ENCODE results near the gene EEF2K.
"Not testable (repeated sequence)": the region's sequence is repeated elsewhere in the genome, so short reads cannot be mapped to it uniquely, and the experiment has no call there.

Gene EEF2K

DNA sequence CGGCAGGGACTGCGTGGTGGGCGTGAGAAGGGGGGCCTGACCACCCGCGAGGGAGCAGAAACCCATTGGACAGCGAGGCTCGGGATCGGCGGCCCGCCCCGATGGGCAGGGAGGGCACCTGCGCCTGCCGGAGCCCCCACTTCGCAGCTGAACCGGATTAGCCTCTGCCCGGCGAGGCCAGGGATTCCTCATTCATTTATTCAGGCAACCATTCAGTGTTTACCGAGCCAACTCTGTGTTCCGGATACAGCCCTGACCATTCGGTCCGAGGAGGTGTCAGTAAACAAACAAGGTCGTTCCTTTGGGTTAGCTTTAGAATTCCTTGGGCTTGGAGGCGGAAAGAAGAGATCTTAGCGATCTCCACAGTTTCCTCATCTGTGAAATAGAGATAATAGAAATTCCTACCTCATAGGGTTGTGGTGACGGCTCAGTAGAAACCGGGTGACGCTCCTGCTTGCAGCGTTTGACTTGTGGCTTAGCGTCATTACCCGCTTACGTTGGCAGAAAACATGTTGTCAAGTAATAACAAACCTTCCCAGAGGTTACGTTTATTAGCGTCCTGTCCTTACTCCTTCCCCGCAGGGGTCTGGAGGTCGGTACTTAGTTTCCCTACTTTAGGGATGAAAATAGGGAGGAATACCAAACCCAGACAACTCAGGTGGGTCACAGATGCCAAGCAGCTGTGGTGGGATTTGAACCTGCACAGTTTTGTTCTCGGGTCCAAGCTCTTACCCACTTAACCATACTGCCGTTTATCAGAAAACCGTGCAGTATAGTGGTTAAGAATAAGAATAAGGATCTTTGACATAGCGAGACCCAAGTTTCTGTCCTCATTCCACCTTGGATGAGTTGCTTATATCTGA, 92.0 kb downstream of the EEF2K start:
- DNase-seq = peak; percentile 49 to 70

- no peak for DNase-seq
These were observed 93.0 kb downstream of the EEF2K start for GRCh38 chr16:22299036-22299435.

DNA sequence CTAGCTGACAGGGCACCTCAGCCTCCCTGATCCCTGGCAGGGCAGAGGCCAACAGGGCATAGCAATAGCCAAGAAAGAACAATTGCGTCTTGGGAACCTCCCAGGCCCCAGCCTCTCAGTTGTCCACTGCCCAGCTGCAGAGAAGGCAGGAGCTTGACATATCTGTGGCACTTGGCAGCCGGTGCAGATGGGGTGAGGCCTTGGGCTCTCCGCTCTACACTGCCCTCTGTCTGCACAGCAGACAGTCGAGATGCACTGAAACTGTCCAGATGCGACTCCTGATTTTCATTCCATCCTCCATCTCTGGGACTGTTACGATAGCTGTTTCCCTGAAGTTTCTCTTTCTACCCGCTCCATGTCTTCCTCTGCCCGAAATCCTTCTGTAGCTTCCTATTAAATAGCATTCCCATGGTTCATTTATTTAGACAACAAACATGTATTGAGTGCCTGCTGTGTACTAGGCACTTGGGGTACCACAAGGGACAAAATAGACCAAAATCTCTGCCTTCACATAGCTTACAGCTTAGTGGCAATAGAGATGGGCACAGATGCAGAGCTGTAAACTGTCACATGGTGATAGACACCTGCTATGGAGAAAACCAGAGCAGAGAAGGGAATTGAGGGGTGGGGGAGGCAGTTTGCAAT, 94.5 kb downstream of the EEF2K start:
- peak; percentile 17 to 31 for DNase-seq

- not testable (repeated sequence) for DNase-seq
These were observed 95.3 kb downstream of the EEF2K start for GRCh38 chr16:22301423-22301822.

GRCh38 chr16:22302776-22303363, 96.8 kb downstream of the EEF2K start:
- no peak for DNase-seq

- DNase-seq = no peak
These were observed 98.3 kb downstream of the EEF2K start for GRCh38 chr16:22304411-22304810.

GRCh38 chr16:22306788-22307187, 100.7 kb downstream of the EEF2K start:
- no peak for DNase-seq

DNA sequence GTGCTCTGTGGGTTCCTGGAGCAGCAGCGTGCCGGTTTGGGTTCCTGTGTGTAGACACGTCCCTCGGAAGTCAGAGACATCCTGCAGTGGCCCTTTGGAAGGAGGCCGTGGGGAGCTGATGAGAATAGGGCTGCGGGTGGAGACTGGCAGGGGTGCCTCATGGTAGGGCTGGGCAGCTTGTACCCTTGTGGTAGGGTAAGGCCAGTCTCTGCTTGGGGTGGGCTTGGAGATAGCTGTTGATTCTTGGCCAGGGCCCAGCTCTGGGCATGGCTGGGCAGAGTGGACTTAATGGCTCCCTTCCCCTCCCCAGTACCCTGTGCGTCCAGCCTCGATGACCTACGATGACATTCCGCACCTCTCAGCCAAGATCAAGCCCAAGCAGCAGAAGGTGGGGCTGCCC, 101.8 kb downstream of the EEF2K start:
- DNase-seq = no peak

DNA sequence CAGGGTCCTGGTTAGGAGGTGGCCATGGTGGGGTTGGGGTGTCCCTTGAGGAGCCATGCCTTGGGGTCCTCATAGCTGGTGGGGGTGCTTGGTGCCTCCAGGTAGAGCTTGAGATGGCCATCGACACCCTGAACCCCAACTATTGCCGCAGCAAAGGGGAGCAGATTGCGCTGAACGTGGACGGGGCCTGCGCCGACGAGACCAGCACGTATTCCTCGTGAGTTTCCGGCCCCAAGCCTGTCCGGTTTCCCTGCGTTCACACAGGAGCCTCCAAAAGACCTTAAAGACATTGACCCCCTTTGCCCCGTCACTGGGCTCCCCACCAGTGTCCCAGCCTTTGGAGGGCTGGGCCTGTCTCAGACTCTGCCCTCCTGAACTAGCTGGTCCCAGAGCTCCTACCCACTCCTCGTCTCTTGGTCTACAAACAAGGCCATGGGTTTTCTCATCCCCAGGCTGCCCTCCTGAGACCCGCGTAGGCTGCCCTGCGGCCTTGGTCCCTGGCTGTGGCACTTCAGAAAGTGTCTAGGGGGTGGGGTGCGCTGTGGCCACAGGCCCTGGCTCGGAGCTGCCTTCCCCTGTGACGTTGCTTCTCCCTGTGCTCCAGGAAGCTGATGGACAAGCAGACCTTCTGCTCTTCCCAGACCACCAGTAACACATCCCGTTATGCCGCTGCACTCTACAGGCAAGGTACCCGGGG, 102.9 kb downstream of the EEF2K start:
- DNase-seq = no peak

DNA sequence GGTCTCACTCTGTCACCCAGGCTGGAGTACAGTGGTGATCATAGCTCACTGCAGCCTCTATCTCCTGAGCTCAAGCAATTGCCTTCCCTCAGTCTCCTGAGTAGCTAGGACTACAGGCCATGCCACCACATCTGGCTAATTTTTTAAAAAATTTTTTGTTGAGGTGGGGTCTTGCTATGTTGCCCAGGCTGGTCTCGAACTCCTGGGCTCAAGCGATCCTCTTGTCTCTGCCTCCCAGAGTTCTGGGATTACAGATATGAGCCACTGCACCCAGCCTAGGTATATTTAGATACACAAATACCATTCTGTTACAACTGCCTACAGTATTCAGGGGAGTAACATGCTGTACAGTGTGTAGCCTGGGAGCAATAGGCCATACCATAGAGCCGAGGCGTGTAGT, 105.4 kb downstream of the EEF2K start:
- DNase-seq = no peak

DNA sequence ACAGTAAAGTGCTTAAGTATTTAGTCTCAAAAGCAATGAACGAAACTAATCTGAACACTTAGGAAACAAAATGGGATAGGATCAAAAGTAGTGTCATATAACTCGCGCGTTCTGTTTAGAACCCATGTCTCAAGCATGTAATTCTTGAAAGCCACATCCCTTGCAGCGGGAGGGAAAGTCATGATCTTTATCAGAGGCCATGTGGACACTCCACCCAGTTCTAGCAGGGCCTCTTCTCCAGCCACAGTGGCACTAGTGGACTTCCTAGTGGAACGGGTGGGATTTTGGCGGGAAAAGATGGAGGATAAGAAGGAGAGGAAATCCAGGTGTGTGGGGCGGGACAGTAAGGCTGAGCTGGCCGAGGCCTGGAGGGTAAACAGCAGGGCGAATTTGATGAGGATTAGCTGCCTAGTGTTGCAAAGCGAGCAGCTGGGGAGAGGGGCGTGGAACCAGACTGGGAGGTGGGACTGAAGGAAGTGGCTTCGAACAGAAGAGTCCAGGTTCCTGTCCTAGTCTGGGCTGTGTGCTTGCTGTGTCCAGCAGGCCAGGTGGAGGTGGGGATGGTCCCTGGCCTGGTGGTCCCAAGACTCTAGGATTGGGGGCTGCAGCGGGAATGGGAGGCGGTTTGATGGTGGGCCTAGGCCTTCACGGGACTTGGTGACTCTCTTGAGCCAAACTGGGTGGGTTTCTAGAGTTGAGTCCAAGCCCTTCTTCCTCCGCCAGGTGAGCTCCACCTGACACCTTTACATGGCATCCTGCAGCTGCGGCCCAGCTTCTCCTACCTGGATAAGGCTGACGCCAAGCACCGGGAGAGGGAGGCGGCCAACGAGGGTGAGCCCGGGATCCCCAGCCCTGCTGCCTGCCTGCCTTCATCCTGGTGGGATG, 107.1 kb downstream of the EEF2K start:
- DNase-seq = no peak

DNA sequence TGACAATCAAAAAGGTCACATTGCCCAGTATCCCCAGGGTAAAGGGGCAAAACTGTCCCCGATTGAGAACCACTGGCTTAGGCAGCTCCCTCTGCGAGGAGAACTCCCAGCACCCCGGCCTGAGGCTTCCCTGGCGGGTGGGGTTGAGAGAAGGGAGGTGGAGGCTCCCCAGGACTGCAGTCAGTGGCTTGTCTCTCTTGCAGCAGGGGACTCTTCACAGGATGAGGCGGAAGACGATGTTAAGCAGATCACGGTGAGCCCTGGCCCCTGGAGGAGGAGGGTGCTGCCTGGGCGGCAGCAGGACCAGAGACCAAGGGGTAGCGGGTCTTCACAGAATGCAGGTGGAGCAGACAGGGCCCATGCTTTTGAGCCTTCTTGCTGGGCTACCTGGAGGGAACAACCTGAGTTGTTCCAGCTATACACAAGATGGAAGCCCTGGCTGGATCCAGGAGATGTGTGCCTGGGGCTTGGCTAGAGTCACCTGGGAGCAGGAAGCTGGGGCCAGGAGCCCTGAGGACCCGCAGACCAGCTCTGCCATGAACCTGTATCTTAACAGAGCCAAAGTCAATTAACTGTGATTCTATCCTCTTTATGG, 107.9 kb downstream of the EEF2K start:
- no peak for DNase-seq

DNA sequence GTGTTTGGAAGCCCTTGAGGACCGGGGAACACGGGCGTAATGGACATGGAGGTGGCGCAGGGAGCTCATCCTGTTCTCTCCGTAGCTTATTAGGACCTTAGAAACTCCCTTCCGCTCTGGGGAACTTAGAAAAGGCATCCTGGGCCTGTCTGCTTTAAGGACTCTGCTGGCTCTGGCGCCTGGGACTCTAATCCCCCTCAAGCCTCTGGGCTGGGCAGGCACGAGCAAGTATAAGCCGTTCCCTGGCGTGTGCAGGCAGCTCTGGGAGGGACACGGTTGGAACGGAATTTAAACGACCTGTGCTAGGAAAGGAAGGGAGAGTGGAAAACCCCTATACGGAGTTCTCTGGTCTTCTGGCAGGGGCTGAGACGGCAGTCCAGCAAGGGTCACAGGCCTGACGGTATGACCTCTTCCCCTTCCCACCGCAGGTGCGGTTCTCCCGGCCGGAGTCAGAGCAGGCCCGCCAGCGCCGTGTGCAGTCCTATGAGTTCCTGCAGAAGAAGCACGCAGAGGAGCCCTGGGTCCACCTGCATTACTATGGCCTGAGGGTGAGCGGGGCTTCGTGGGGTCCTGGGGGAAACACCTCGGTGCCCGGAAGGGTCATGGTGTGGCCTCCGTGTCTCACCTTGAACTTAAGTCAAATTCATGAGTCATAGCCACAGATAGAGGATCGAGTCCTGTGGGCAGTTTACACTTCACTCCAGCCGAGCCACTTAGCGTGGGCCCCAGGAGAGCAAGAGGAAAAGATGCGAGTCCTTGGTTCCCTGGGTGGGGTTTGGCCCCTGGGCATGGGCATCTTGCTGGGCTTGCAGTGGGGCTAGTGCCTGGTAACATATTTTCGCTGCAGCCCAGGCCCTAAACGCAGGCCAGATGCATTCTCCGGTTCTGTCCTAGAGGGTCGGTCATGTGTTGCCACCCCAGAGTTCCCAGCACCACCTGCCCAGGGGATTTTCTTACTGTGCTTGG, 108.9 kb downstream of the EEF2K start:
- no peak for DNase-seq

DNA sequence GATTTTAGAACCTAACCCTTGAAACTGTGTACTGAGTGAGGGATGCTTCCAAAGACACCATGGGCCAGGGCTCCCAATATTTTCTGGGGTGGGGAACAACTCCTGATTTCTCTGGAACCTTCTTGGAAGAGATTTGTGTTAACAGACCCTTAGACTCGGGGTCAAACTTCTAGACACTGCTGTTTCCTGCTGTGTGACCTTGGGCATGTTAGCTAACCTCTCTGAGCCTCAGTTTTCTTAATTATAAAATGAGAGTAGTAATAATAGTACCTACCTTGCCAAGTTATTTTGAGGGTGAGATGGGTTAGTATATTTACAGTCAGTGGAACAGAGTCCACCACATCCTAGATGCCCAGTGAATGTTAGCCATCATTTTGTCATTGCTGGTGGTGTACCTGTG, 109.9 kb downstream of the EEF2K start:
- DNase-seq = no peak

DNA sequence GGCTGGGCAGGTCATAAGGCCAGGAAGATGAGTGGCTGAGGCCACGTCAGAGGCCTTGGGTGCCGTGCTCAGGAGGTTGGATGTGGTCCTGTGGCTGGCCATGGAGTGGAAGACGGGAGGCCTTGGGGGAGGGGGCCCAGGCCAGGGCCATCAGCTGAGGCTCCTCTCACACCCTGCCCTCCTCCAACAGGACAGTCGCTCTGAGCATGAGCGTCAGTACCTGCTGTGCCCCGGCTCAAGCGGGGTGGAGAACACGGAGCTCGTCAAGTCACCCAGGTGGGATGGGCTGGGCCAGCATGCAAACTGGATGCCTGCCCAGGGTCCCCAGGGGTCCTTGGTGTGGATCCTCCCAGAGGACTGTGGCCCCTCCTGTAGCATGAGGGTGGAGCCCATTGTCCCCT, 110.3 kb downstream of the EEF2K start:
- DNase-seq = no peak

DNA sequence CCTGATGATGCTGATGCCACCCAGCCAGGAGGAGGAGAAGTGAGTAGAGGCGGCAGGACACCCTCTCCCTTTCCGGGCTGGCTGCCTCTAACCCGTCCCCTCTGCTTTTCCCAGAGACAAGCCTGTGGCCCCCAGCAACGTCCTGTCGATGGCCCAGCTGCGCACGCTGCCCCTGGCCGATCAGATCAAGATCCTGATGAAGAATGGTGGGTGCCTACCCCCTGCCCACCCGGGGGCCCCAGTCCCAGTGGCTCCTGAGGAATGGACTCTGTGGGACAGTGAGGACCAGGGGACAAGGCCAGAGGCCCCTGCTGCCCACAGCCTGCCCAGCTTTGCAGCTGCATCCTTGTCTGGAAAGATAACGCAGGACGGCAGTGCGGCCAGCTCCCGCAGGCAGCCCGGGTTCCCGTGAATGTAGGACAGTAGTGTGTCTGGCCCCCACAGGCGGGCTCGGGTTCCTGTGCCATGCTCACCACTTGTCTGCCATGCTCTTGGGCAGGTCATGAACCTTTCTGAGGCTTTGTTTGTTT, 111.0 kb downstream of the EEF2K start:
- DNase-seq = no peak

GRCh38 chr16:22317625-22318024, 111.5 kb downstream of the EEF2K start:
- no peak for DNase-seq

GRCh38 chr16:22318690-22319358, 112.7 kb downstream of the EEF2K start:
- DNase-seq = peak; percentile 32 to 46

- no peak for DNase-seq
These were observed 114.7 kb downstream of the EEF2K start for GRCh38 chr16:22320572-22321339.
